Stomach (tissue), 9 donors: ENCODE data around the gene TCF12. TPM values are rescaled to one million over a fixed set of nuclear protein-coding genes. Genes with fewer than 3 reads are reported as not detected.

Experiments used
- DNase-seq, 2 donors: peaks; one replicate each; pipeline versions ENCODE4 v3.0.0 to v3.0.0-alpha.2; 2013 to 2019
- H3K27ac ChIP-seq, 5 donors: fragments of 200-600 bp in 4 of 5; sonication (generic) in 4 of 5; one replicate each; pipeline ENCODE4 v1.5.1; 2013 to 2019; ENCODE audit warnings: mild to moderate bottlenecking in 1 of 5, moderate library complexity in 1 of 5
- H3K27me3 ChIP-seq, 3 donors: fragments of 200-600 bp; sonication (generic); one replicate each; pipeline ENCODE4 v1.5.1; 2017 to 2019; ENCODE audit warnings: mixed run types in 1 of 3
- H3K36me3 ChIP-seq, 4 donors: fragments of 200-600 bp; sonication (generic); 1 replicate in 3 of 4; 2 replicates in 1 of 4; pipeline ENCODE4 v1.5.1; 2016 to 2019
- H3K4me1 ChIP-seq, 4 donors: fragments of 200-600 bp; sonication (generic); one replicate each; pipeline ENCODE4 v1.5.1; 2016 to 2019
- H3K4me3 ChIP-seq, 4 donors: fragments of 200-600 bp; sonication (generic) in 3 of 4; one replicate each; pipeline ENCODE4 v1.5.1; 2016 to 2019; ENCODE audit warnings: mild to moderate bottlenecking in 1 of 4
- H3K9me3 ChIP-seq, 4 donors: fragments of 200-600 bp; sonication (generic); one replicate each; pipeline ENCODE4 v1.5.1; 2016 to 2019
- EP300 ChIP-seq: sonication (generic); formaldehyde crosslinking; IDR thresholded peaks from one replicate; pipeline ENCODE4 v1.6.1; 2017; ENCODE audit warnings: antibody characterized with exemption
- POLR2A ChIP-seq, 4 donors: fragments of 450-650 bp; IDR thresholded peaks; one replicate each; pipeline ENCODE4 v1.6.1; 2016; ENCODE audit warnings: antibody characterized with exemption in 4 of 4, control low read depth in 2 of 4, mild to moderate bottlenecking in 1 of 4, moderate library complexity in 1 of 4
- POLR2AphosphoS5 ChIP-seq, 3 donors: sonication (generic); formaldehyde crosslinking; IDR thresholded peaks; one replicate each; pipeline ENCODE4 v1.6.1; 2016; ENCODE audit warnings: antibody characterized with exemption in 3 of 3
- WGBS, 5 donors: extraction: QIAGEN DNeasy Blood & Tissue Kit in 3 of 5; methylation state at CpG; one replicate each; pipeline versions ENCODE4 v1.1.5 to v1.1.7; 2013 to 2018; 5-methylcytosine and 5-hydroxymethylcytosine counted together
- intact Hi-C: fragments of 100-400 bp; cut with DNase I; formaldehyde crosslinking; loops from one replicate; pipeline ENCODE4 v1.15.1; 2023; ENCODE audit warnings: low total_unique reads
- polyA plus RNA-seq, 3 donors: library from polyadenylated mRNA; stranded (reverse); fragments of 200-250 nt; gene quantifications; one replicate each; pipeline ENCODE4 v1.2.3, GENCODE V29; 2013
- total RNA-seq, 5 donors: library from RNA; depleted of rRNA; stranded (reverse); fragments of >200 nt; gene quantifications; one replicate each; pipeline versions ENCODE4 v1.1.0 to v1.2.3, GENCODE V29; 2014 to 2016
- TF ChIP-seq, protein P1 (sequence below), 7 experiments: fragments of 450-650 bp in 4 of 7; fragments of 200-600 bp in 3 of 7; sonication (generic) in 3 of 7; IDR thresholded peaks; one replicate each; pipeline ENCODE4 v1.5.1; 2016 to 2019; ENCODE audit warnings: antibody characterized with exemption in 7 of 7, control low read depth in 2 of 7, mild to moderate bottlenecking in 1 of 7
- donor health status: healthy with polysubstance abuse.
- donor health status: Bipolar disorder and iron deficiency.
- donor health status: healthy.

Gene TCF12
- total and polyA plus RNA-seq, 8 donors = 11.2 to 462 (median 130) TPM

GRCh38 chr15:56968821-56969220, 50.4 kb downstream of the TCF12 start:
- Histone ChIP-seq H3K9me3 (no peaks in the 10 kb centered on the region), H3K27ac (peak overlapping the region in 2 of 5 donors; percentile 48 to 63), H3K4me1 (peaks cover 11 to 91% (median 48%) of the 10 kb centered on the region in 4 donors), H3K27me3 (no peaks in the 10 kb centered on the region), H3K4me3 (no peak overlapping the region), H3K36me3 (no peaks in the 10 kb centered on the region)
- WGBS, 5 donors = 94 to 100% (median 97%) methylated on average over 1 of the region's 1 CpG
- no peak for TF ChIP-seq EP300
- TF ChIP-seq, protein P1, sequence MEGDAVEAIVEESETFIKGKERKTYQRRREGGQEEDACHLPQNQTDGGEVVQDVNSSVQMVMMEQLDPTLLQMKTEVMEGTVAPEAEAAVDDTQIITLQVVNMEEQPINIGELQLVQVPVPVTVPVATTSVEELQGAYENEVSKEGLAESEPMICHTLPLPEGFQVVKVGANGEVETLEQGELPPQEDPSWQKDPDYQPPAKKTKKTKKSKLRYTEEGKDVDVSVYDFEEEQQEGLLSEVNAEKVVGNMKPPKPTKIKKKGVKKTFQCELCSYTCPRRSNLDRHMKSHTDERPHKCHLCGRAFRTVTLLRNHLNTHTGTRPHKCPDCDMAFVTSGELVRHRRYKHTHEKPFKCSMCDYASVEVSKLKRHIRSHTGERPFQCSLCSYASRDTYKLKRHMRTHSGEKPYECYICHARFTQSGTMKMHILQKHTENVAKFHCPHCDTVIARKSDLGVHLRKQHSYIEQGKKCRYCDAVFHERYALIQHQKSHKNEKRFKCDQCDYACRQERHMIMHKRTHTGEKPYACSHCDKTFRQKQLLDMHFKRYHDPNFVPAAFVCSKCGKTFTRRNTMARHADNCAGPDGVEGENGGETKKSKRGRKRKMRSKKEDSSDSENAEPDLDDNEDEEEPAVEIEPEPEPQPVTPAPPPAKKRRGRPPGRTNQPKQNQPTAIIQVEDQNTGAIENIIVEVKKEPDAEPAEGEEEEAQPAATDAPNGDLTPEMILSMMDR (IDR thresholded peaks at IDR 0.05) = no peak
- no peak for TF ChIP-seq POLR2A (IDR thresholded peaks at IDR 0.05)
- no peak for TF ChIP-seq POLR2AphosphoS5 (IDR thresholded peaks at IDR 0.05)
- intact Hi-C loops = no loop called here
- no peak for DNase-seq

- 41 to 64% (median 51%) methylated on average over 9 of the region's 9 CpGs for WGBS, 5 donors
- DNase-seq = peak in 1 of 2 donors; percentile 61
- peak overlapping the region in 2 of 5 donors; percentile 48 to 63 for H3K27ac ChIP-seq
- H3K36me3 ChIP-seq = no peaks in the 10 kb centered on the region
- H3K4me3 ChIP-seq = no peak overlapping the region
- intact Hi-C loops = no loop called here
- peaks cover 11 to 87% (median 47%) of the 10 kb centered on the region in 4 donors for H3K4me1 ChIP-seq
- no peaks in the 10 kb centered on the region for H3K9me3 ChIP-seq
- TF ChIP-seq POLR2AphosphoS5 (IDR thresholded peaks at IDR 0.05) (no peak), EP300 (no peak), POLR2A (IDR thresholded peaks at IDR 0.05) (no peak)
- TF ChIP-seq, protein P1 (IDR thresholded peaks at IDR 0.05) = no peak
- H3K27me3 ChIP-seq = no peaks in the 10 kb centered on the region
These were observed 50.9 kb downstream of the TCF12 start for GRCh38 chr15:56969265-56969895.

GRCh38 chr15:56971571-56971970, 53.1 kb downstream of the TCF12 start:
- WGBS, 5 donors = 88 to 97% (median 94%) methylated on average over 2 of the region's 2 CpGs

DNA sequence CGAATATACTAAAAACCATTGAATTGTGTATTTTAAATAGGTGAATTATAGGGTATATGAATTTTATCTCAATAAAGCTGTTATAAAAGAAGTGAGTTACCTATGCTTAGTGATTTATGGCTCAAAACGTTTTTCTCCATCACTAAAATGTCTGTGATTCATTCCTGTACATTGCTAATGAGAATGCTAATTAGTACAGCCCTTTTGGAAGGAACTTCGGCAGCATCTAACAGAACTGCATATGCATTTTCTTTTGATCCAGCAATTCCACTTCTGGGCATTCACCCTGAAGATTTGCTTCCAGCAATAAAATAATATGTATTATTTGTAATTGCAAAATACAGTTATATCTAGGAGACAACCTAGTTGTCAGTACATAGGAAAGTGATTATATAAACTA, 53.6 kb downstream of the TCF12 start:
- intact Hi-C loops = no loop called here
- no peak for DNase-seq
- whole genome bisulfite sequencing, 5 donors = 59 to 63% (median 60%) methylated on average over 3 of the region's 3 CpGs
- Histone ChIP-seq H3K27ac (no peak overlapping the region), H3K4me1 (peaks cover 11 to 79% (median 44%) of the 10 kb centered on the region in 4 donors), H3K36me3 (no peaks in the 10 kb centered on the region), H3K9me3 (no peaks in the 10 kb centered on the region), H3K4me3 (no peak overlapping the region), H3K27me3 (no peaks in the 10 kb centered on the region)
- TF ChIP-seq, protein P1 (IDR thresholded peaks at IDR 0.05) = no peak
- TF ChIP-seq POLR2A (IDR thresholded peaks at IDR 0.05) = no peak
- no peak for TF ChIP-seq EP300
- TF ChIP-seq POLR2AphosphoS5 (IDR thresholded peaks at IDR 0.05) = no peak

More at GRCh38 chr15:56971571-56971970, 53.1 kb downstream of the TCF12 start:
- H3K4me1 ChIP-seq = peaks cover 11 to 83% (median 46%) of the 10 kb centered on the region in 4 donors
- intact Hi-C loops = no loop called here
- H3K9me3 ChIP-seq = no peaks in the 10 kb centered on the region
- no peak for DNase-seq
- TF ChIP-seq POLR2AphosphoS5 (IDR thresholded peaks at IDR 0.05) = no peak
- TF ChIP-seq, protein P1 (IDR thresholded peaks at IDR 0.05) = no peak
- no peak overlapping the region for H3K4me3 ChIP-seq
- H3K27me3 ChIP-seq = no peaks in the 10 kb centered on the region
- H3K36me3 ChIP-seq = no peaks in the 10 kb centered on the region
- no peak overlapping the region for H3K27ac ChIP-seq
